ENCODE results near the gene CEP89.
"Not testable (repeated sequence)": the region's sequence is repeated elsewhere in the genome, so short reads cannot be mapped to it uniquely, and the experiment has no call there.

The CEP89 gene

DNA sequence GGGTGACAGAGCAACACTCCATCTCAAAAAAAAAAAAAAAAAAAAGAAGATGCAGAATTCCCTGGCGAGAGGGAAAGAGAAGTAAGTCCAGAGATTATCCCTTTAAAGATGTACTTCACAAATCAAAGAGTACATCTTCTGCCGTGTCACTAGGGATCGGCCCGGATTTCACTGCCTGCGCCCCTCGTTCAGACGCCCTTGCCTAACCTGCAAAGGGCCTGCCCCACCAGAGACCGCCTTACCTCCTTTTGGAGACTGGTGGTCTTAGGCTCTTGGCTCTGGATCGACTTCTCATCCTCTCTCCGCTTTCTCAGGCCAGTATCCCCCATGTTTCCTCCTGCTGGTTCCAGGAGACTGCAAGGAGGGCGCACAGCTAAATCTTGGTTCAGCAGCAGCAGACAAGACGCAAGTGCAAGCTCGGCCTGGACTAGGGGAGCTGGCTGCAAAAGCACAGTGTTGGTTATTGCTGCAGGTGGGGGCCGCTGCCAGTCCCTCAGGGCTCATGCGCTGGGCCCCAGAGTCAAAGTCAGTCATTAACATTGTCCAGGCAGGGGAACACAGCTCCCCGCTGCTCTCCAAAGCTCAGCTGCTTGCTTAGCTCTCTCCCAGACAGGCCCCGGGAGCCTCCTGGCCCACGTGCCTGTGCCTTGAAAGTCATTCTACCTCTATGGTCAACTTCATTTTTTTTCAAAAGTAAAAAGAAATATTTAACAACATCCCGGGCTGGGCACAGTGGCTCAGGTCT lies 103.4 kb downstream of the CEP89 start:
- H3K4me3 ChIP-seq (ENCODE audit: low read length) = no peak overlapping the region
- TF ChIP-seq, protein P1, sequence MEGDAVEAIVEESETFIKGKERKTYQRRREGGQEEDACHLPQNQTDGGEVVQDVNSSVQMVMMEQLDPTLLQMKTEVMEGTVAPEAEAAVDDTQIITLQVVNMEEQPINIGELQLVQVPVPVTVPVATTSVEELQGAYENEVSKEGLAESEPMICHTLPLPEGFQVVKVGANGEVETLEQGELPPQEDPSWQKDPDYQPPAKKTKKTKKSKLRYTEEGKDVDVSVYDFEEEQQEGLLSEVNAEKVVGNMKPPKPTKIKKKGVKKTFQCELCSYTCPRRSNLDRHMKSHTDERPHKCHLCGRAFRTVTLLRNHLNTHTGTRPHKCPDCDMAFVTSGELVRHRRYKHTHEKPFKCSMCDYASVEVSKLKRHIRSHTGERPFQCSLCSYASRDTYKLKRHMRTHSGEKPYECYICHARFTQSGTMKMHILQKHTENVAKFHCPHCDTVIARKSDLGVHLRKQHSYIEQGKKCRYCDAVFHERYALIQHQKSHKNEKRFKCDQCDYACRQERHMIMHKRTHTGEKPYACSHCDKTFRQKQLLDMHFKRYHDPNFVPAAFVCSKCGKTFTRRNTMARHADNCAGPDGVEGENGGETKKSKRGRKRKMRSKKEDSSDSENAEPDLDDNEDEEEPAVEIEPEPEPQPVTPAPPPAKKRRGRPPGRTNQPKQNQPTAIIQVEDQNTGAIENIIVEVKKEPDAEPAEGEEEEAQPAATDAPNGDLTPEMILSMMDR (conservative IDR thresholded peaks at IDR 0.05; ENCODE audit: low read length) = no peak
- no peak for DNase-seq (ENCODE audit: low read depth)

DNA sequence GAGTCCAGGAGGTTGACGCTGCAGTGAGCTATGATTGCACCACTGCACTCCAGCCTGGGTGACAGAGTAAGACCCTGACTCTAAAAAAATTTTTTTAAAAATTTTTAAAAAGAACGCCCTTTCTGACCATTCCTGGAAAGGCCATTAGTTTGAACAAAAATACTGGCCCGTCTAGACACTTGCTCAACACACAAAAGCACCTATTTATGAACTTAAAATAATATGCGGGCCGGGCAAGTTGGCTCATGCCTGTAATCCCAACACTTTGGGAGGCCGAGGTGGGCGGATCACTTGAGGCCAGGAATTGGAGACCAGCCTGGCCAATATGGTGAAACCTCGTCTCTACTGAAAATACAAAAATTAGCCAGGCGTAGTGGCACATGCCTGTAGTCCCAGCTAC lies 104.3 kb downstream of the CEP89 start:
- not testable (repeated sequence) for DNase-seq (ENCODE audit: low read depth); H3K4me3 ChIP-seq (ENCODE audit: low read length)

DNA sequence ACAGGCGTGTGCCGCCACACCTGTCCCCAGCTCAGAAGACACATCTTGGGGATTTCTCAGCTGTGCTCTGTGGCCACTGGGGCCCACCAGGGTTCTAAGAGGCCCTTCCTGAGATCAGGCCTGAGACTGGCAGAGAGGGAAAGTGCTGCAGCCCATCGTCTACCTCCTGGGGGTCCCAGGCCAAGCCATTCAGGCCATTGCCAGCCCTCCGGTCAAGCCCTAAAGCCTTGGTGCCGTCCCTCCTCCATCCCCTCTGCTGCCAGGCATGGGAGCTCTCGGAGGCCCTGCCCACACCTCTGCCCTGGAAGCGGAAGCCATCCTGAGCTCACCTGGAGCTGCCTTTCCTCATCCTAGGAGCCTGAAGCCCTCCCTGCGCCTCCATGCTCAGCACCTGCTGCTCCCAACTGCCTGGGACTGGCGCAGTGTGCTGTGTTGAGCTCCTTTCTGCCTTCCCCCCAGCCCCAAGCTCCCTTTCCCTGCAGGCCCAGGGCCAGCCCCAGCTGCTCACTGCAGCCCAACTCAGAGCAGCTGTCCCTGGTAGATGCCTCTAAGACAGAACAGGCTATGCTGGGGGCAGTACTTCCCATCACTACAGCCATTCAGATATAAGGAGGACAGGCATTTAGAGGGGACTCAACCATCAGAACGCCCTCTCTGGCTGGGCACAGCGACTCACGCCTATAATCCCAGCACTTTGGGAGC lies 105.0 kb downstream of the CEP89 start:
- H3K4me3 ChIP-seq (ENCODE audit: low read length) = no peak overlapping the region
- no peak for DNase-seq (ENCODE audit: low read depth)
- TF ChIP-seq, protein P1 (conservative IDR thresholded peaks at IDR 0.05; ENCODE audit: low read length) = no peak

DNA sequence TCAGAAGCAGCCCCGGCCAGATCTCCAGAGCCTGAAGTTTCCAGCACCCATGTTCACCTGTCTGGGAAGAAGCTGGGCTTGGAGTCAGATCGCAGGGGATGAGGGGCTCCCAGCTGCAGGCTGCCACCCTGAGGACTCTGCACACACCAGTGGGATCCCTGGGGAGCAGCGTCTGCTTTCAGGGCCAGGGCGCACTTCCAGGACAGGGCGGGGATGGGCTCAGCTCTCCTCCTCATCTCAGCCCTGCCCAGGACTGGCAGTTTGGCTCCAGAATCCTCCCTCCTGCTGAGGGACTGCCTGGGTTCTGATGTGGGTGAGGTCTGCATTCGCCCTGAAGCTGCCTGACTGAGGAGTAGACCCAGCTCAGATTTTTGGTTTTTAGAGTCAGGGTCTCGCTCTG lies 105.7 kb downstream of the CEP89 start:
- DNase-seq (ENCODE audit: low read depth) = no peak
- H3K4me3 ChIP-seq (ENCODE audit: low read length) = no peak overlapping the region
- TF ChIP-seq, protein P1 (conservative IDR thresholded peaks at IDR 0.05; ENCODE audit: low read length) = no peak

DNA sequence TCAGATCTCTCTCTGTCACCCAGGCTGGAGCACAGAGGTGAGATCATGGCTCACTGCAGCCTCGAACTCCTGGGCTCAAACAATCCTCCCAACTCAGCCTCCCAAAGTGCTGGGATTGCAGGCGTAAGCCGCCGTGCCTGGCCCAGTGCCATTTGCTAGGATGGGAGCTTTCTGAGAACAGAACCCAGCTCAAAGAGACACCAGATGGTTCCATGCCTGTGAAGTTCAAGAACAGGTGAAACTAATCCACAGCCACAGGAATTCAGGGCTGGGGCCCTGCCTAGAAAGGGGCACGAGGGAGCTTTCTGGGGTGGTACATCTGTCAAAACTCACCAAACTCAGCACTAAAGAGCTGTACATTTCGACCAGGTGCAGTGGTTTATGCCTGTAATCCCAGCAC lies 106.4 kb downstream of the CEP89 start:
- TF ChIP-seq, protein P1 (conservative IDR thresholded peaks at IDR 0.05; ENCODE audit: low read length) = no peak
- no peak overlapping the region for H3K4me3 ChIP-seq (ENCODE audit: low read length)
- no peak for DNase-seq (ENCODE audit: low read depth)

DNA sequence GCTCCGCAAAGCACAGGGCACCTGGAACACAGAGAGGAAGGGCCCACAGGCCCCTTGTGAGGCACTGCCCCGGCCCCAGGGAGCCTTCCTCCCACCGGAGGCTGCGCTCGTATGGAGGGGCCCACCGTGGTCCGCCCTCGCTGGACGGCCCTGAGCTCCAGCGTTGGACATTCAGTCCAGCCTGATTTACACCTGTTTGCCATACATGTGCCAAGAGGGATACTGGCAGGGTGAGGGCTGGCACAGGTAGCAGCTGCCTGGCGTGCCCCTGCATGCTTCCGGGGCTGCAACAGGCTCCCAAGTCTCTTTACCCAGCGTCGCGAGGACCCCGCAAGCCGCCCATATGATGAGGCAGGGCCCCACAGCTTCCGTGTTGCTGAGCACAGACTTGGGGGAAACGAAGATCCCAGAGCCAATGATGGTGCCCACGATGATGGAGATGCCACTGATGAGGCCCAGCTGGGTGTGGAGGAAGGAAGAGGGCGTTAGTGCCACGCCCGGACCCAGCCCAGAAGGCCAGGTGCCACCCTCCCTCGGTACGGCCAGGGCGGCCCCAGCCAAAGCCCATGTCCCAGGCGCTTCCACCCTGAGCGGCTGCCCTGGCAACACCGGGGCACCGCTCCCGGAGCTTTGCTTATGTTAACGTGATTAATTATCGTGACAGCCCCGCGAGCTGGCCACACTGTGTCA lies 107.3 kb downstream of the CEP89 start:
- TF ChIP-seq, protein P1 (conservative IDR thresholded peaks at IDR 0.05; ENCODE audit: low read length) = no peak
- DNase-seq (ENCODE audit: low read depth) = no peak
- H3K4me3 ChIP-seq (ENCODE audit: low read length) = no peak overlapping the region

DNA sequence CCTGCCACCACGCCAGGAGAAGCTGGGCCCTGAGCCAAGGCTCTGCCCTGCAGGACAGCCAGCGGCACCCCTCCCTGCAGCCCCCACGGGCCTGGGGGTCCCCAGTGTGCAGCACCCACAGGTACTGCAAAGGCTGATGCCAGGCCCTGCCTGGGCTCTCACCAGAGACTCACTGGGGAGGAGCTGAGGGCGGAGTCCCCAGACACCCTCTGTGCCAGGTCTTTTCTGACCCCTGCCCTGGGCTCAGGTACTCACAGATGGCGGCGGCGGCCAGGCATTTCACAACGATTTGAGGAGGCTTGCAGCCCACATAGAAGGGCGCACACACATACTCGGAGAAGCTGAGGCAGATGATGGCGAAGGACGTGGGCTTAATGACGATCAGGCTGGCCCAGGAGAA lies 107.9 kb downstream of the CEP89 start:
- DNase-seq (ENCODE audit: low read depth) = no peak
- TF ChIP-seq, protein P1 (conservative IDR thresholded peaks at IDR 0.05; ENCODE audit: low read length) = no peak
- H3K4me3 ChIP-seq (ENCODE audit: low read length) = no peak overlapping the region
